Heart left ventricle (tissue), 16 donors: ENCODE results near the gene TNFSF4. TPM values are rescaled to one million over a fixed set of nuclear protein-coding genes. Genes with fewer than 3 reads are reported as not detected.

ENCODE experiments used
- ATAC-seq, 4 donors: fragments of 200-7000 bp; cut with Tn5 transposase; one replicate each; pipeline ENCODE4 v1.9.1; 2020 to 2022; ENCODE audit warnings: moderate library complexity in 4 of 4, mild to moderate bottlenecking in 3 of 4, moderate number of reproducible peaks in 1 of 4
- DNase-seq, 5 donors: peaks; one replicate each; pipeline ENCODE4 v3.0.0-alpha.2; 2020
- H3K27ac ChIP-seq, 12 donors: fragments of 200-600 bp; sonication (generic) in 4 of 12; one replicate each; pipeline versions ENCODE4 v1.5.0 to v1.8.0; 2016 to 2022; ENCODE audit warnings: mild to moderate bottlenecking in 2 of 12
- H3K27me3 ChIP-seq, 9 donors: fragments of 200-600 bp; sonication (generic) in 2 of 9; one replicate each; pipeline versions ENCODE4 v1.5.1 to v1.8.0; 2016 to 2022; ENCODE audit warnings: mild to moderate bottlenecking in 3 of 9
- H3K36me3 ChIP-seq, 9 donors: fragments of 200-600 bp; sonication (generic) in 2 of 9; one replicate each; pipeline versions ENCODE4 v1.5.0 to v1.8.0; 2018 to 2022; ENCODE audit warnings: mild to moderate bottlenecking in 2 of 9
- H3K4me1 ChIP-seq, 12 donors: fragments of 200-600 bp; sonication (generic) in 4 of 12; one replicate each; pipeline versions ENCODE4 v1.5.0 to v1.8.0; 2016 to 2022; ENCODE audit warnings: mild to moderate bottlenecking in 3 of 12
- H3K4me3 ChIP-seq, 12 donors: fragments of 200-600 bp; sonication (generic) in 4 of 12; one replicate each; pipeline versions ENCODE4 v1.5.0 to v1.8.0; 2017 to 2022; ENCODE audit warnings: mild to moderate bottlenecking in 9 of 12, moderate library complexity in 4 of 12
- H3K9me3 ChIP-seq, 12 donors: fragments of 200-600 bp; sonication (generic) in 4 of 12; one replicate each; pipeline versions ENCODE4 v1.5.0 to v1.8.0; 2016 to 2022; ENCODE audit warnings: mild to moderate bottlenecking in 1 of 12
- POLR2A ChIP-seq, 2 donors: fragments of 450-650 bp; IDR thresholded peaks; one replicate each; pipeline ENCODE4 v1.6.1; 2017; ENCODE audit warnings: antibody characterized with exemption in 2 of 2, mild to moderate bottlenecking in 2 of 2, moderate library complexity in 2 of 2
- WGBS, 4 donors: extraction: QIAGEN DNeasy Blood & Tissue Kit in 2 of 4; methylation state at CpG; one replicate each; pipeline versions ENCODE4 v1.1.5 to v1.1.7; 2013 to 2018; 5-methylcytosine and 5-hydroxymethylcytosine counted together
- intact Hi-C, 10 donors: fragments of 100-400 bp; cut with DNase I; formaldehyde crosslinking; loops; one replicate each; pipeline versions ENCODE4 v1.11.1 to v1.14.2; 2022
- polyA plus RNA-seq, 2 donors: library from polyadenylated mRNA; stranded (reverse); fragments of 200-250 nt; gene quantifications; one replicate each; pipeline ENCODE4 v1.2.3, GENCODE V29; 2013
- total RNA-seq, 9 donors: library from RNA; depleted of rRNA in 2 of 9; stranded (reverse); fragments of >200 nt in 2 of 9; fragmentation: NEBNext Ultra II Directional in 3 of 9; extraction: Animal tissue kit (Norgen Biotek cat#: 25700) in 3 of 9; gene quantifications; one replicate each; pipeline versions ENCODE4 v1.1.0 to v1.2.4, GENCODE V29; 2016 to 2023
- TF ChIP-seq, protein P1 (sequence below), 12 donors: fragments of 200-600 bp; sonication (generic) in 4 of 12; IDR thresholded peaks; one replicate each; pipeline versions ENCODE4 v1.5.0 to v1.8.0; 2018 to 2022; ENCODE audit warnings: antibody characterized with exemption in 12 of 12, mild to moderate bottlenecking in 5 of 12
- donor health status: ischemic (EF 13 %, LVEDD 7.1; RV severe dilation, severe dysfunction).
- donor health status: healthy with polysubstance abuse.
- donor health status: DM: no; HTN: yes; CAD: no.
- donor health status: DM: no; HTN: no; CAD: no.
- donor health status: ischemic (EF 25% LVEDD 6.9; RV normal size, moderate dysfunction).
- donor health status: ischemic (EF 25% LVEDD 5.7; RV mildly dilated, moderate dysfunction).
- donor health status: healthy.
- donor health status: DM: yes; HTN: yes; CAD: no.
- donor health status: ischemic (EF 35%, LVEDD 5.7; RV mildly dilated, moderate dysfunction).
- donor health status: nonischemic (EF 11% LVEDD 7.7; RV severe dilation, severe dysfunction).
- donor health status: DM: yes; HTN: yes; CAD: no.
- donor health status: PGD.
- donor health status: ischemic (EF 29% LVEDD 5.4; RV normal size, mild dysfunction).
- donor health status: nonischemic (EF 23%, LVEDD 6.1; RV moderate dilation, normal function).

The TNFSF4 gene
- total and polyA plus RNA-seq, 11 donors: 0.19 to 1.6 (median 0.60) TPM

DNA sequence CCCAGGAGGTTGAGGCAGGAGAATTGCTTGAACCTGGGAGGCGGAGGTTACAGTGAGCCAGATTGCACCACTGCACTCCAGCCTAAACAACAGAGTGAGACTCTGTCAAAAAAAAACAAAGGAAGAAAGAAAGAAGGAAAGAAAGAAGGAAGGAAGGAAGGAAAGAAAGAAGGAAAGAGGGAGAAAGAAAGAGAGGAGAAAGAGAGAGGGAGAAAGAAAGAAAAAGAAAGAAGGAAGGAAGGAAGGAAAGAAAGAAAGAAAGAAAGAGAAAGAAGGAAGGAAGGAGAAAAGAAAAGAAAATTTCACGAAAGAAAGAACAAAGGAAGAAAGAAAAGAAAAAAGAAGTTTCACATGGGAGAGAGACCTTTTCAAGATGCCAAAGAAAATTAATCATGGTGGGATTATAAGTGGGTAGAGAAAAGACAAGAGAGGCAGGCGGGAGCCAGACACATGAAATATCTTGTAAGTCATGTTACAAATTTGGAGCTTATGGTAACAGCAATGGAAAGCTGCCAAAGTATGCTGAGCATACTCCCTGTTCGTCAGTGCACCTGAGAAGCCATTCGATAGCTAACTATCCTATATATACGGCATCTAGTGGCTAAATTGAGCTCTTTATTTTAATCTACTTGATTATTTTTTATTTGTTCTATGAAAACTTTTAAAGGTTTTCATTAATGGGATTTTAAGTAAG, 41.3 kb upstream of the TNFSF4 start:
- 60 to 71% (median 62%) methylated on average over 6 of the region's 6 CpGs for WGBS, 4 donors
- Histone ChIP-seq H3K4me3 (no peak overlapping the region), H3K27me3 (no peaks in the 10 kb centered on the region), H3K4me1 (peaks cover 0 to 5% (median 0%) of the 10 kb centered on the region in 12 donors), H3K9me3 (peaks cover 0 to 6% (median 3%) of the 10 kb centered on the region in 12 donors), H3K27ac (no peak overlapping the region), H3K36me3 (no peaks in the 10 kb centered on the region)
- intact Hi-C loops: no loop called here
- TF ChIP-seq, protein P1, sequence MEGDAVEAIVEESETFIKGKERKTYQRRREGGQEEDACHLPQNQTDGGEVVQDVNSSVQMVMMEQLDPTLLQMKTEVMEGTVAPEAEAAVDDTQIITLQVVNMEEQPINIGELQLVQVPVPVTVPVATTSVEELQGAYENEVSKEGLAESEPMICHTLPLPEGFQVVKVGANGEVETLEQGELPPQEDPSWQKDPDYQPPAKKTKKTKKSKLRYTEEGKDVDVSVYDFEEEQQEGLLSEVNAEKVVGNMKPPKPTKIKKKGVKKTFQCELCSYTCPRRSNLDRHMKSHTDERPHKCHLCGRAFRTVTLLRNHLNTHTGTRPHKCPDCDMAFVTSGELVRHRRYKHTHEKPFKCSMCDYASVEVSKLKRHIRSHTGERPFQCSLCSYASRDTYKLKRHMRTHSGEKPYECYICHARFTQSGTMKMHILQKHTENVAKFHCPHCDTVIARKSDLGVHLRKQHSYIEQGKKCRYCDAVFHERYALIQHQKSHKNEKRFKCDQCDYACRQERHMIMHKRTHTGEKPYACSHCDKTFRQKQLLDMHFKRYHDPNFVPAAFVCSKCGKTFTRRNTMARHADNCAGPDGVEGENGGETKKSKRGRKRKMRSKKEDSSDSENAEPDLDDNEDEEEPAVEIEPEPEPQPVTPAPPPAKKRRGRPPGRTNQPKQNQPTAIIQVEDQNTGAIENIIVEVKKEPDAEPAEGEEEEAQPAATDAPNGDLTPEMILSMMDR (IDR thresholded peaks at IDR 0.05): no peak
- DNase-seq (no peak), ATAC-seq (no peak)

DNA sequence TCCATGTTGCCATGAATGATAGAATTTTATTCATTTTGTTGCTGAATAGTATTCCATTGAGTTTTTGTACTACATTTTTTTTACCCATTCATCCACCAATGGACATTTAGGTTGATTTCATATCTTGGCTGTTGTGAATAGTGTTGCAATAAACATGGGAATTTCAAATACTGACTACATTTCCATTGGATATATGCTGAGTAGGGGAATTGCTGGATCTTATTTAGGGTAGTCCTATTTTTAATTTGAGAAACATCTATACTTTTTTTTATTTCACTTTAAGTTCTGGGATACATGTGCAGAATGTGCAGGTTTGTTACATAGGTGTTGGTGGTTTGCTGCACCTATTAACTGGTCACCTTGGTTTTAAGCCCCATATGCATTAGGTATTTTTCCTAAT, 38.8 kb upstream of the TNFSF4 start:
- DNase-seq (no peak), ATAC-seq (no peak)
- no peak overlapping the region for H3K4me3 ChIP-seq
- no peak overlapping the region for H3K27ac ChIP-seq
- peaks cover 0 to 5% (median 0%) of the 10 kb centered on the region in 12 donors for H3K4me1 ChIP-seq
- intact Hi-C loops: no loop called here
- H3K9me3 ChIP-seq: peaks cover 0 to 21% (median 8%) of the 10 kb centered on the region in 12 donors
- H3K36me3 ChIP-seq: no peaks in the 10 kb centered on the region
- no peak for TF ChIP-seq POLR2A (IDR thresholded peaks at IDR 0.05)
- TF ChIP-seq, protein P1 (IDR thresholded peaks at IDR 0.05): no peak
- H3K27me3 ChIP-seq: no peaks in the 10 kb centered on the region

DNA sequence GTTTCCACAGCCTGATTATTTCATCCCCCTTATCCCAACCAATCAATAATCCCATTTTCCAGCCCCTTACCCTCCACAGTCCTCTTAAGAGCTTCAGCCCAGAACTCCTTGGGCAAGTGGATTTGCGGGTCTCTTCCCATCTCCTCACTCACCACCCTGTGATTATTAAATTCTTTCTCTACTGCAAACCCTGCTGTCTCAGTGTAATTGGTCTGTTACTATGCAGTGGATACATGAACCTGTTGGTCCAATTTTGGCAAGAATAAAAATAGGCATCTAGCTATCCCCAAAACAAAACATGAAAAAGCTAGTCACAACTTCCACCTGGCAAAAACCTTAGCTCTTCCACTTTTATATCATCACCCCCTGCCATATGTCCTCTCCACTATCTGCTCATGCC, 36.2 kb upstream of the TNFSF4 start:
- intact Hi-C loops: no loop called here
- Histone ChIP-seq H3K4me3 (no peak overlapping the region), H3K27me3 (no peaks in the 10 kb centered on the region), H3K9me3 (peaks cover 0 to 27% (median 11%) of the 10 kb centered on the region in 12 donors), H3K4me1 (peaks cover 0 to under 1% (median 0%) of the 10 kb centered on the region in 12 donors), H3K36me3 (no peaks in the 10 kb centered on the region), H3K27ac (no peak overlapping the region)
- ATAC-seq (no peak), DNase-seq (no peak)
- WGBS, 4 donors: 84 to 97% (median 93%) methylated on average over 1 of the region's 1 CpG
- no peak for TF ChIP-seq POLR2A (IDR thresholded peaks at IDR 0.05)
- TF ChIP-seq, protein P1 (IDR thresholded peaks at IDR 0.05): no peak

DNA sequence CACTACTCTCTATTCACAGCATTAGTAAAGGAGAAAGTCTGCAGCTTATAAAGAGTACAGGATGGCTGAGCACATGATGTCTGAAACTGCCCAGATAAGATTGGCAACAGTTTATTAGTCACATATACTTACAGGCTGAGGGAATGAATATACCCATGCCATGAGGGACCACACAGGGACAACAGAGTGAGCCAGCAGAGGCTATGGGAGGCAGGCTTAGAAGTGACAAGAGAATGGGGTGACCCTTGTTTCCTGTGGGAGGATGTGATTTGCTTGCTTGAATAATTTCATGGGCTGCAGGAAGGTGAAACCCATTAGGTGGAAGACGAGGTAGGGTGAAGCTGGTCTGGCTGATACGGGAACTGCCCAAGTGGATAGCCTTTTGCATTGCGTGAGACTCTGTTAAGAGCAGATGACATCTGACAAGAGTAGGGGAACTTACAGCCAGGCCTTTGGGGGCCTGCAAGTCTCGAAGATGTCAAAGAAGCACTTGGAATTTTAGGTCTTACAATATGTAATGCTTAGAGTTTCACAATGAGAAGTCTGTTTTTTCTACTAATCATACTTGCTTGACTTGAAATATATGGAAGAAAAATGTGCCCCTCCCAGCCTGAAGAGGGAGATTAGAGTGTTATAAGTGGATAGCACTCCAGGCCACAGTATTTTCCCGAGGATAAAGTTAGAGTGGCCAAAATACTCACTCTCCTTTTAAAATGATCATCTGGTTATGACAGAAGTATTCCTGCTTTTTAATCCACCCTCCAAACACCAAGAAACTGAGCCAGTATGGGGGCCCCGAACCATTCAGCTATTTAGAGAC, 34.6 kb upstream of the TNFSF4 start:
- TF ChIP-seq, protein P1 (IDR thresholded peaks at IDR 0.05): no peak
- no peak for TF ChIP-seq POLR2A (IDR thresholded peaks at IDR 0.05)
- WGBS, 4 donors: 69 to 77% (median 70%) methylated on average over 6 of the region's 6 CpGs
- no peaks in the 10 kb centered on the region for H3K27me3 ChIP-seq
- H3K36me3 ChIP-seq: no peaks in the 10 kb centered on the region
- H3K27ac ChIP-seq: no peak overlapping the region
- peaks cover 0 to 27% (median 11%) of the 10 kb centered on the region in 12 donors for H3K9me3 ChIP-seq
- no peak overlapping the region for H3K4me3 ChIP-seq
- ATAC-seq (no peak), DNase-seq (no peak)
- intact Hi-C loops: no loop called here
- H3K4me1 ChIP-seq: no peaks in the 10 kb centered on the region
